Immature natural killer cell (primary cell): ENCODE results near the gene CPNE1. TPM values are rescaled to one million over a fixed set of nuclear protein-coding genes. Genes with fewer than 3 reads are reported as not detected.
"Not testable (repeated sequence)": the region's sequence is repeated elsewhere in the genome, so short reads cannot be mapped to it uniquely, and the experiment has no call there.

ENCODE experiments used
- DNase-seq, 3 donors: peaks; one replicate each; pipeline ENCODE4 v3.0.0; 2022; ENCODE audit warnings: mixed read lengths in 1 of 3
- H3K27ac Mint-ChIP-seq, 6 donors: one replicate each; pipeline ENCODE4 v1.8.0; 2020; ENCODE audit warnings: mixed read lengths in 6 of 6, mild to moderate bottlenecking in 5 of 6, inconsistent platforms in 4 of 6, moderate library complexity in 3 of 6
- H3K27me3 Mint-ChIP-seq, 3 donors: one replicate each; pipeline ENCODE4 v1.8.0; 2020 to 2021; ENCODE audit warnings: low read depth in 3 of 3, mild to moderate bottlenecking in 3 of 3, mixed read lengths in 3 of 3, moderate library complexity in 3 of 3, inconsistent platforms in 1 of 3
- H3K36me3 Mint-ChIP-seq, 3 donors: one replicate each; pipeline ENCODE4 v1.8.0; 2020; ENCODE audit warnings: mixed read lengths in 3 of 3, inconsistent platforms in 2 of 3, mild to moderate bottlenecking in 2 of 3
- H3K4me1 Mint-ChIP-seq, 2 donors: one replicate each; pipeline ENCODE4 v1.8.0; 2020; ENCODE audit warnings: inconsistent platforms in 2 of 2, mild to moderate bottlenecking in 2 of 2, mixed read lengths in 2 of 2, moderate library complexity in 1 of 2
- H3K4me3 Mint-ChIP-seq, 5 donors: one replicate each; pipeline ENCODE4 v1.8.0; 2020; ENCODE audit warnings: mild to moderate bottlenecking in 5 of 5, mixed read lengths in 5 of 5, inconsistent platforms in 3 of 5, moderate library complexity in 3 of 5
- H3K9me3 Mint-ChIP-seq, 6 donors: one replicate each; pipeline ENCODE4 v1.8.0; 2020; ENCODE audit warnings: mild to moderate bottlenecking in 6 of 6, mixed read lengths in 6 of 6, inconsistent platforms in 4 of 6, moderate library complexity in 3 of 6
- polyA plus RNA-seq, 3 donors: library from polyadenylated mRNA; unstranded; fragments of 300-500 nt; fragmentation: Illumina TruSeq; gene quantifications; one replicate each; pipeline ENCODE4 v1.2.3, GENCODE V29; 2021

The CPNE1 gene
- polyA plus RNA-seq, 3 donors from 2014 or later = 445 to 490 (median 454) TPM

- not testable (repeated sequence) for DNase-seq, H3K4me1 Mint-ChIP-seq, H3K27ac Mint-ChIP-seq, H3K4me3 Mint-ChIP-seq, H3K9me3 Mint-ChIP-seq, H3K27me3 Mint-ChIP-seq
- peaks cover 14 to 35% (median 20%) of the 10 kb centered on the region in 3 donors for H3K36me3 Mint-ChIP-seq
These were observed 20.7 kb upstream of the CPNE1 start for GRCh38 chr20:35685368-35685767.

- Mint-ChIP-seq H3K27ac (no peak overlapping the region), H3K36me3 (peaks cover 6 to 28% (median 15%) of the 10 kb centered on the region in 3 donors), H3K4me3 (no peak overlapping the region), H3K27me3 (peaks cover 0 to 2% (median 0%) of the 10 kb centered on the region in 3 donors), H3K9me3 (no peaks in the 10 kb centered on the region), H3K4me1 (no peaks in the 10 kb centered on the region)
- DNase-seq = no peak
These were observed 17.3 kb upstream of the CPNE1 start for GRCh38 chr20:35681960-35682359.

- DNase-seq = no peak
- Mint-ChIP-seq H3K27ac (peak overlapping the region in 1 of 6 donors; percentile 22), H3K9me3 (no peaks in the 10 kb centered on the region), H3K4me3 (no peak overlapping the region), H3K27me3 (peaks cover 0 to 2% (median 0%) of the 10 kb centered on the region in 3 donors), H3K36me3 (peaks cover 3 to 22% (median 11%) of the 10 kb centered on the region in 3 donors), H3K4me1 (no peaks in the 10 kb centered on the region)
These were observed 15.9 kb upstream of the CPNE1 start for GRCh38 chr20:35680452-35681183.

- Mint-ChIP-seq H3K27ac (no peak overlapping the region), H3K36me3 (peaks cover 16 to 39% (median 20%) of the 10 kb centered on the region in 3 donors), H3K4me1 (no peaks in the 10 kb centered on the region), H3K4me3 (no peak overlapping the region), H3K9me3 (no peaks in the 10 kb centered on the region), H3K27me3 (peaks cover 0 to 2% (median 0%) of the 10 kb centered on the region in 3 donors)
- DNase-seq = no peak
These were observed 10.2 kb upstream of the CPNE1 start for GRCh38 chr20:35674921-35675320.

- Mint-ChIP-seq H3K9me3 (no peaks in the 10 kb centered on the region), H3K4me3 (no peak overlapping the region), H3K27me3 (peaks cover 0 to 2% (median 0%) of the 10 kb centered on the region in 3 donors), H3K36me3 (peaks cover 16 to 37% (median 17%) of the 10 kb centered on the region in 3 donors), H3K4me1 (no peaks in the 10 kb centered on the region), H3K27ac (no peak overlapping the region)
- no peak for DNase-seq
These were observed 9.2 kb upstream of the CPNE1 start for GRCh38 chr20:35673884-35674283.

GRCh38 chr20:35669681-35670080 is 5.0 kb upstream of the CPNE1 start:
- no peak overlapping the region for H3K27ac Mint-ChIP-seq
- H3K4me1 Mint-ChIP-seq = peaks cover 4 to 5% of the 10 kb centered on the region in 2 donors
- peaks cover 3 to 5% (median 5%) of the 10 kb centered on the region in 3 donors for H3K27me3 Mint-ChIP-seq
- no peak for DNase-seq
- no peaks in the 10 kb centered on the region for H3K9me3 Mint-ChIP-seq
- H3K36me3 Mint-ChIP-seq = peaks cover 12 to 38% (median 20%) of the 10 kb centered on the region in 3 donors
- no peak overlapping the region for H3K4me3 Mint-ChIP-seq

- Mint-ChIP-seq H3K4me3 (no peak overlapping the region), H3K36me3 (peaks cover 12 to 38% (median 20%) of the 10 kb centered on the region in 3 donors), H3K27ac (peak overlapping the region in 1 of 6 donors; percentile 24), H3K9me3 (no peaks in the 10 kb centered on the region), H3K4me1 (peaks cover 4 to 6% of the 10 kb centered on the region in 2 donors), H3K27me3 (peaks cover 8% of the 10 kb centered on the region in 3 donors)
- no peak for DNase-seq
These were observed 4.5 kb upstream of the CPNE1 start for GRCh38 chr20:35669221-35669620.

GRCh38 chr20:35665949-35666288 is 1.2 kb upstream of the CPNE1 start:
- H3K36me3 Mint-ChIP-seq = peaks cover 0 to 22% (median 7%) of the 10 kb centered on the region in 3 donors
- H3K4me3 Mint-ChIP-seq = peak overlapping the region in 3 of 5 donors; percentile 43 to 57 (median 53)
- H3K27ac Mint-ChIP-seq = peak overlapping the region in 3 of 6 donors; percentile 45 to 64 (median 53)

GRCh38 chr20:35663516-35664465 is 909 bp downstream of the CPNE1 start:
- H3K4me1 Mint-ChIP-seq = peaks cover 6 to 57% of the 10 kb centered on the region in 2 donors
- H3K36me3 Mint-ChIP-seq = peaks cover 0 to 6% (median 2%) of the 10 kb centered on the region in 3 donors
- peak overlapping the region; percentile 89 to 99 (median 95) for H3K4me3 Mint-ChIP-seq
- peaks cover 14 to 16% (median 15%) of the 10 kb centered on the region in 3 donors for H3K27me3 Mint-ChIP-seq
- peak overlapping the region; percentile 99 to 100 (median 100) for H3K27ac Mint-ChIP-seq
- DNase-seq = peak; percentile 81 to 84 (median 82)
- no peaks in the 10 kb centered on the region for H3K9me3 Mint-ChIP-seq

More at GRCh38 chr20:35665949-35666288, 1.2 kb upstream of the CPNE1 start:
- DNase-seq = no peak
- Mint-ChIP-seq H3K4me1 (peaks cover 6 to 36% of the 10 kb centered on the region in 2 donors), H3K27me3 (peaks cover 14 to 16% (median 15%) of the 10 kb centered on the region in 3 donors), H3K9me3 (no peaks in the 10 kb centered on the region)

- H3K27ac Mint-ChIP-seq = peak overlapping the region; percentile 99 to 100 (median 100)
- H3K4me3 Mint-ChIP-seq = peak overlapping the region; percentile 89 to 99 (median 95)
- peaks cover 6 to 68% of the 10 kb centered on the region in 2 donors for H3K4me1 Mint-ChIP-seq
- H3K36me3 Mint-ChIP-seq = no peaks in the 10 kb centered on the region
- DNase-seq = no peak
- peaks cover 14 to 16% (median 15%) of the 10 kb centered on the region in 3 donors for H3K27me3 Mint-ChIP-seq
- no peaks in the 10 kb centered on the region for H3K9me3 Mint-ChIP-seq
These were observed 2.1 kb downstream of the CPNE1 start for GRCh38 chr20:35662551-35662950.

GRCh38 chr20:35661908-35662307 is 2.8 kb downstream of the CPNE1 start:
- Mint-ChIP-seq H3K4me3 (peak overlapping the region; percentile 89 to 99 (median 95)), H3K27me3 (peaks cover 14 to 16% (median 15%) of the 10 kb centered on the region in 3 donors), H3K4me1 (peaks cover 6 to 74% of the 10 kb centered on the region in 2 donors), H3K36me3 (no peaks in the 10 kb centered on the region), H3K9me3 (no peaks in the 10 kb centered on the region), H3K27ac (peak overlapping the region; percentile 99 to 100 (median 100))
- no peak for DNase-seq

GRCh38 chr20:35661053-35661452 is 3.6 kb downstream of the CPNE1 start:
- Mint-ChIP-seq H3K4me1 (peaks cover 6 to 81% of the 10 kb centered on the region in 2 donors), H3K27ac (peak overlapping the region; percentile 99 to 100 (median 100))

GRCh38 chr20:35660122-35660937 is 4.4 kb downstream of the CPNE1 start:
- Mint-ChIP-seq H3K27me3 (peaks cover 14 to 16% (median 15%) of the 10 kb centered on the region in 3 donors), H3K4me1 (peaks cover 6 to 83% of the 10 kb centered on the region in 2 donors), H3K36me3 (no peaks in the 10 kb centered on the region), H3K27ac (peak overlapping the region; percentile 99 to 100 (median 100)), H3K4me3 (peak overlapping the region; percentile 89 to 99 (median 95)), H3K9me3 (no peaks in the 10 kb centered on the region)
- no peak for DNase-seq

More at GRCh38 chr20:35661053-35661452, 3.6 kb downstream of the CPNE1 start:
- H3K27me3 Mint-ChIP-seq = peaks cover 14 to 16% (median 15%) of the 10 kb centered on the region in 3 donors
- H3K4me3 Mint-ChIP-seq = peak overlapping the region; percentile 89 to 99 (median 95)
- H3K9me3 Mint-ChIP-seq = no peaks in the 10 kb centered on the region
- no peaks in the 10 kb centered on the region for H3K36me3 Mint-ChIP-seq
- peak in 2 of 3 donors; percentile 23 to 28 for DNase-seq
